Ectodermal cell (in vitro differentiated cells): ENCODE results near the gene IRF3.

ENCODE experiments used
- H3K27ac ChIP-seq: 2 replicates; pipeline ENCODE4 v1.7.0; 2013; ENCODE audit warnings: mild to moderate bottlenecking, low read depth, low read length; ENCODE audit not compliant: insufficient read depth, poor library complexity, severe bottlenecking
- H3K27me3 ChIP-seq: 2 replicates; pipeline ENCODE4 v1.7.0; 2013; ENCODE audit warnings: mild to moderate bottlenecking, low read length; ENCODE audit not compliant: insufficient read depth, control insufficient read depth, poor library complexity, severe bottlenecking
- H3K36me3 ChIP-seq: one replicate; pipeline ENCODE4 v1.7.0; 2013; ENCODE audit warnings: low read length; ENCODE audit not compliant: control insufficient read depth, insufficient read depth
- H3K4me1 ChIP-seq: one replicate; pipeline ENCODE4 v1.7.0; 2013; ENCODE audit warnings: low read length; ENCODE audit not compliant: control insufficient read depth, insufficient read depth
- H3K4me3 ChIP-seq: 2 replicates; pipeline ENCODE4 v1.7.0; 2013; ENCODE audit warnings: low read depth, low read length, control low read depth; ENCODE audit not compliant: insufficient read depth
- H3K9me3 ChIP-seq: 2 replicates; pipeline ENCODE4 v1.7.0; 2013; ENCODE audit warnings: mild to moderate bottlenecking, low read length, moderate library complexity; ENCODE audit not compliant: control insufficient read depth
- WGBS, 2 experiments: methylation state at CpG; one replicate each; pipeline ENCODE4 v1.1.7; 2013; ENCODE audit warnings: missing lambda C conversion rate in 2 of 2; 5-methylcytosine and 5-hydroxymethylcytosine counted together

IRF3 gene

DNA sequence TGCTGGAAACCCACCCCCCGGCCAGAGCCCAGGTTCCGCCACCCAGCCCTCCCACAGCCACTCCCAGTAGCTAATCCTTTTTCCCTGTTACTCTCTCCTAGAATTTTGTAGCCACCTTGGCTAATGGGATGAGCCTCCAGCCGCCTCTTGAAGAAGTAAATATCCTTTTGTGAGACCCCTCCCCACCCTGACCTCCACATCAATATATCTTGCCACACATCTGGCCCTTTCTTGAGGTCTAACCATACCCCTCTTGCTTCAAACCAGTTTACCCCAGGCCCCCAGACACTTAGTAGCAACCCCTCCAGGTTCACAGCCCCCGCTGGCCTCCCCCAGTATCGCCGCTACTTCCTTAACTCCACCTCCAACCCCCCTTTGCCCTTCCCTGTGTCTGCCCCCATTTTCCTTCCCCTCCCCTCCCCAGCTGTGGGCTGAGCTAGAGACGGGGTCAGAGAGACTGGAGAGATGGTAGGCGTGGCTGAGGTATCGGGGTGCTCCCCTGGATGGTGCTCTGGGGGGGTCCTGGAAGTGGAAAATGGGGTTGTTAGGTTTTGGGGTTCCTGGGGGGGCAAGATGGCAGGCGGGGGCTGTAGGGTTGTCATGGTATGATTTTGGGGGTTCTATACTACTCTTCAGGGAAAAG lies 14.2 kb upstream of the IRF3 start:
- Histone ChIP-seq H3K9me3 (no peaks in the 10 kb centered on the region), H3K4me1 (peaks cover 20% of the 10 kb centered on the region), H3K27ac (peak overlapping the region; percentile 76), H3K36me3 (peaks cover 28% of the 10 kb centered on the region), H3K4me3 (peak overlapping the region; percentile 31), H3K27me3 (no peaks in the 10 kb centered on the region)
- WGBS, 2 experiments = 41 to 52% methylated on average over 9 to 10 of the region's 10 CpGs

DNA sequence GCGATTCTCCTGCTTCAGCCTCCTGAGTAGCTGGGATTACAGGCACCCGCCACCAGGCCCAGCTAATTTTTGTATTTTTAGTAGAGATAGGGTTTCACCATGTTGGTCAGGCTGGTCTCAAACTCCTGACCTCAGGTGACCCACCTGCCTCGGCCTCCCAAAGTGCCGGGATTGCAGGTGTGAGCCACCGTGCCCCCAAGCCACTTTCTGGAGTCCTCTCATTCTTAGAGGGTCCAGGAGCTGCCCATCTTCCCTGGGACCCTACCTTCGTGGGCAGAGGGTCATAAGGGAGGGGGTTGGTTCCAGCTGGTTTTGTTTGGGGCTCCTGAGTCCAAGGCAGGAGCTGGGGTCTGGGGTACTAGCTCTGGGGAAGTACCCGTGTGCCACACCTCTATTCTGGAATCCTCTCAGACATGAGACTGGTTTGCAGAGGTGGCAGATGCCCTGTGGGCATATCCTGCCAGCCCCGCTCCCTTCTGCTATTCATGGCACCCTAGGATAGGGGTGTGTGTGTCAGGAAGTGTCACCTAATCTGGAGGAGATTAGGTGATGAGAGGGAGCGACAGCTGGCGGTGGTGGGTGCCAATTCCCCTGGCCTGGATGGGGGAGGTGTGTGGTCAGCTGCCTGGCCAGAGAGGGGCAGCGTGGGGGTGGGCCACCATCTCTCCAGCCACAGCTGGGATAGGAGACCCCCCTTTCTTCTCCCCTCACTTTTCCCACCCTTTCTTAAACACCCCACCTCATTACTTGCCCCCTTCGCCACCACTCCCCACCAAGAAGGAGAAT lies 13.5 kb upstream of the IRF3 start:
- Histone ChIP-seq H3K4me1 (peaks cover 20% of the 10 kb centered on the region), H3K36me3 (peaks cover 23% of the 10 kb centered on the region), H3K27ac (peak overlapping the region; percentile 76), H3K27me3 (no peaks in the 10 kb centered on the region), H3K4me3 (peak overlapping the region; percentile 31), H3K9me3 (no peaks in the 10 kb centered on the region)
- WGBS, 2 experiments = 74 to 78% methylated on average over 12 of the region's 12 CpGs

DNA sequence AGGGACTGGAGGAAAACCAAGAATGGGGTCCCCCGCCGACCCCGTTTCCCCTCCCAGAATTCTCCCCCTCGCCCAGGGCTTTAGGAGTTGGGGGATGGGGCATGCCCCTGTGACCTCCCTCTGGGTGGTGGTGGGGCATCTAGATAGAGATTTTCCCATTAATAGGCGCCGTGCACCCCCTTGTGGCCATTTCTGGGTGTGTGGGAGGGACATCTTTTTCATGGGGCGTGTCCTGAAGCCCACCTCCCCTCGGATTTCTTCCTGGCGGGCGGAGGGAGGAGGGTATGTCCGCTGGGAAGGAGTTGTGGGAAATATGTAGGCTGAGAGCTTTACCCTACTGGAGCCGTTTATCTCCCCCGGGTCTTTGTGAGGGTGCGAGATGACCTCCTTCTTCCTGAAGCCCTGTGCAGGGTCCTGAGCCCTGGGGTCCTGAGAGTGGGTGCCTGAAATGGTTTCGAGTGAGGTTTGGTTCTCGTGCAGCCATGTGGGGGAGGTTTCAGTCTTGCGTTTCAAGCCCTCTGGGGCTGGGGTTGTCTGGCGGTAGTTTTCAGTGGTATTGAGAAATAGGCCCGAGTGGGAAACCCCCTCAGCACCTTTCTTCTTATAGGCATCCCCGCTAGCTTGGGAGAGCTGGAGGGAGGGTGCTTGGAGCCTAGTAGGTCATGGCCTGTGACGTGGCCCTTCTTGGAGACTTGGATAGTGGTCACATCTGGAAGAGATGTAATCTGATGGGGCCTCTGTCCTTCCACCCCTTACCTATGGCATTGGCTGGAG lies 12.4 kb upstream of the IRF3 start:
- H3K27me3 ChIP-seq = no peaks in the 10 kb centered on the region
- H3K36me3 ChIP-seq = peaks cover 17% of the 10 kb centered on the region
- H3K4me1 ChIP-seq = peaks cover 20% of the 10 kb centered on the region
- WGBS, 2 experiments = 4 to 5% methylated on average over 21 of the region's 21 CpGs
- H3K9me3 ChIP-seq = no peaks in the 10 kb centered on the region
- peak overlapping the region; percentile 78 for H3K4me3 ChIP-seq
- peak overlapping the region; percentile 93 for H3K27ac ChIP-seq

DNA sequence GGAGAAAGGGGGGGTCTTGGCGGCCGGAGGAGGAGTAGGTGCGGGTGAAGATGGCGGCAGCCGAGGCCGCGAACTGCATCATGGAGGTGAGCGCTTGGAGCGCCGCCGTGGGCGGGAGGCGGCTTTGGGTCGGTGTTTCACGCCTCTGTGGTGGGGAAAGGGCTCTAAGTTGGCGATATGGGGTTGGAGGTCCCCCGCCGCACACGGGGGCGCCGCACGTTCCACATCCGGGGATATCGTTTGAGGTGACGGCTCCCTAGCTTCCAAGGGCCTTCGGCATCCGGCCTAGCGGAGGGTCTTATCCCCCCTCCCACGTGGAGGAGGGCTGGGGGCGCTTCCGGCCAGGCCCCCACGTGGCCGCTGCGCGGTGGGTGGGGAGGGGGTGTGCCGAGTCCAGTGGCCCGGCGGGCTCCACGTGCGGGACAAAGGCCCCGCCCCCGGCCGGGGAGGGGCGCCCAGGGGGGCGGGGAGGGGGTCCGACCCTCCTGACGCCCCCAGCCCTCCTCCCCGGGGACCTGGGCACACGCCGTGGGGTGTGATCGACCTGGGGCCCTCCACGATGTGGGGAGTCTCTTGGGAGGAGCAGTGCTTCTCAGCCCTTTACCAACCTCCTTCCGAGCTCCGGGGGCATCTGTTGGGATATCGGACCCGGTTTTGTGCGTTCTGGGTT lies 11.7 kb upstream of the IRF3 start, which contains the start of gene PRMT1:
Gene PRMT1 (plus strand): TSS at position 41 of the 670 bp plus-strand sequence. CDS start 10 bp downstream, at position 51.
- H3K36me3 ChIP-seq = peaks cover 16% of the 10 kb centered on the region
- no peaks in the 10 kb centered on the region for H3K27me3 ChIP-seq
- no peaks in the 10 kb centered on the region for H3K9me3 ChIP-seq
- WGBS, 2 experiments = 0% methylated on average over 57 of the region's 57 CpGs
- H3K4me3 ChIP-seq = peak within 1 kb of the TSS; percentile 78
- H3K4me1 ChIP-seq = peaks cover 20% of the 10 kb centered on the region
- peak within 1 kb of the TSS; percentile 99 for H3K27ac ChIP-seq

DNA sequence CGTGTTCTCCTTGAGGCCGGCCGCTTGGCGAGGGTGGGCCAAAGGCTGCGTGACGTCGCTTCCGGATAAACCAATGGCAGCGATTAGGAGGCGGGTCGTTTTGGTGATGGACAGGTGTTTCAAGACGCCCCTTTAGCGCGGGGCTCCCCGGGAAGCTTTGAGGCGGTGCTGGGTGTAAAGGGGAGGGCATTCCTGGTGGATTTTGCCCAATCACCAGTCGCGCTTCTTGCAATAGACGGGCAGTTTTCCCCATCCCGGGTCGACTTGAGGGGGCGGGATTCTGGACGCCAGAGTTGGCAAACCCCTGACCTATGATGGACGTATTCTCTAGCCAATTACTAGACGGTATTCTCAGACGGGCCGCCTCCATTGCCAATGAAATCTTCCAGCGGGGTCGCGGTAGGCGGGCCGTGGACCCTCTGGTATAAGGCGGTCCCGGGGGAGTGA lies 11.2 kb upstream of the IRF3 start:
- H3K27me3 ChIP-seq = no peaks in the 10 kb centered on the region
- WGBS, 2 experiments = 0 to 1% methylated on average over 34 of the region's 34 CpGs
- peaks cover 10% of the 10 kb centered on the region for H3K36me3 ChIP-seq
- H3K9me3 ChIP-seq = no peaks in the 10 kb centered on the region
- H3K4me1 ChIP-seq = peaks cover 24% of the 10 kb centered on the region
- peak overlapping the region; percentile 78 for H3K4me3 ChIP-seq
- H3K27ac ChIP-seq = peak overlapping the region; percentile 99

DNA sequence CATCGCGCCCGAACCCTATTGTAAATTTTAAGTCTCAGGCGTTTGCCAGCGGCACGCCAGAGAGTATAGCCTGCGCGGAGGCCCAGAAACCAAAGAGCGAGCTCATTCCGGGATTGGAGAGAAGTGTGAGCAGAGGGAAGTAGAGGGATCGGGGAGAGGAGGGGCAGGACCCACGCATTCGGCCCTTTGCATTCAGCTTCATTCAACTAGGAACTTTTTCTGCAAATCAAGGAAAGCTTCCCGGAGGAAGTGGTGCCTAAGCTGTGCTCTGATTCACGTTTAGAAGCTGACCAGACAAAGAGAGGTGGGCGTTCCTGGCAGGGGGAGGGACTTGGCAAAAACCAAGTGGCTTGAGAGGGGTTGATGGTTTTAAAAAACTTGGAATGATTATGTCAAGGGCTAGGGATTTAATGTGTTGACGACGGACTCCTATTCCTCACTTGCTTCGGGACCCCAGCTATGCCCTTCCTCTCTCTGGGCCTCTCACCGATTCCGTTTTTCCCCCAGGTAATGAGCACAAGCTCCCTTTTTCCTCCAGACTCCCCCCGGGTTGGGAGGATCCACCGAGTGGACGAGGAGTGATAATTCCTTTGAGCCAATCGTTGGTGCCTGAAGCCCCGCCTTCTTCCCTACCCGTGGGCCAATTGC lies 10.6 kb upstream of the IRF3 start:
- Histone ChIP-seq H3K4me1 (peaks cover 26% of the 10 kb centered on the region), H3K36me3 (peaks cover 8% of the 10 kb centered on the region), H3K27ac (peak overlapping the region; percentile 99), H3K9me3 (no peaks in the 10 kb centered on the region), H3K4me3 (peak overlapping the region; percentile 40), H3K27me3 (no peaks in the 10 kb centered on the region)
- 1% methylated on average over 27 of the region's 27 CpGs for WGBS, 2 experiments

DNA sequence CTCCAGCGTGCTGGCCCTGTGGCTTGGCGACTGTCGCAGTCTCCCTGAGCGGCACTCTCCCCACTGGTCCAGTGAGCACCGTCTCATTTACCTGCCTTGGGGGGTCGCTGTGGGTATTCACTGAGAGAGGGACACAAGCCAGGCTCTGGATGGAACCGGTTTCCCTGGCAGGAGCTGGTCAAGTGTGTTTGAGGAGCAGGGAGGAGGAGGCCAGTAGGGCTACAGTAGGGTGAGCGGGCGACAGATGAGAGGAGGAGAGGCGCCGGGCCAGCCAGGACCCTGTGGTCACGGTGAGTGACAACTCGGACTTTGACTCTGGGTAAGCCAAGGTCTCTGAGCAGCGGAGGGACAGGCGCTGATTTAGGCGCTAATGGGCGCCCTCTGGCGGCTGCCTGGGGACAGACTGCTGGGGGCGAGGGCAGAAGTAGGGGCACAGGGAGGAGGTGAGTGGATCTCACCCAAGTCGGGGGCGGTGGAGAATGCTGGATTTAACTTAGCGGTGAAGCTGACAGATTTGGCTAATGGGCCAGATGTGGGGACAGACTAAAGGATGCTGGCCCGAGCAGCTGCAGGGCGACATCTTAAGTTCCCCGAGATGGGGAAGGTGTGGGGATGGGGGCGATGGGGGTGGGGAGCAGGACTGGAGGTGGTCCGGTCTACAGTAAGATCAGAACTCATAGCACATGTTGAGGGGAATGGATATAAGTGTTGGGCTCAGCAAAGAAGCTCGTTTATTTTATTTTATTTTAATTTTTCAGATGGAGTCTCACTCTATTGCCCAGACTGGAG lies 6.7 kb upstream of the IRF3 start:
- Histone ChIP-seq H3K9me3 (no peaks in the 10 kb centered on the region), H3K36me3 (peaks cover 17% of the 10 kb centered on the region), H3K4me1 (peaks cover 6% of the 10 kb centered on the region), H3K4me3 (no peak overlapping the region), H3K27me3 (no peaks in the 10 kb centered on the region), H3K27ac (no peak overlapping the region)
- WGBS, 2 experiments = 31 to 33% methylated on average over 28 of the region's 28 CpGs

DNA sequence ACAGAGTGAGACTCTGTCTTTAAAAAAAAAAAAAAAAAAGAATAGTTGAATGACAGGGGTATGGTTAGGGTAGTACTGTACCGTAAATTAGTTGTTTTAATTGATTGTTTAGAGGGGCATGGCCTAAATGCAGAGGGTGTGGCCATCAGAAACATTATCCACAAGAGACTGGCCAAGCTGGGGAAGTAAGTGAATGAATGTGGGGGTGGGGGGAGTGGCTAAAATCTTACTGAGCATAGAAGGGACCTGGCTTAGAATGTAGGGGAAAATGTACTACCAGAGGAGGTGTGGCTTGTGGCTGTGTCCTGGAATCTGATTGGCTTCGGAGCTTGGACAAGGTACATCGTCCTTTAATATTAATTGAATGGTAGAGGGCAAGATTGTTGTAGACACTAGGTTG lies 3.9 kb upstream of the IRF3 start:
- Histone ChIP-seq H3K27ac (no peak overlapping the region), H3K4me3 (no peak overlapping the region), H3K27me3 (no peaks in the 10 kb centered on the region), H3K4me1 (peaks cover 13% of the 10 kb centered on the region), H3K36me3 (peaks cover 17% of the 10 kb centered on the region), H3K9me3 (no peaks in the 10 kb centered on the region)
- 95 to 98% methylated on average over 3 of the region's 3 CpGs for WGBS, 2 experiments

DNA sequence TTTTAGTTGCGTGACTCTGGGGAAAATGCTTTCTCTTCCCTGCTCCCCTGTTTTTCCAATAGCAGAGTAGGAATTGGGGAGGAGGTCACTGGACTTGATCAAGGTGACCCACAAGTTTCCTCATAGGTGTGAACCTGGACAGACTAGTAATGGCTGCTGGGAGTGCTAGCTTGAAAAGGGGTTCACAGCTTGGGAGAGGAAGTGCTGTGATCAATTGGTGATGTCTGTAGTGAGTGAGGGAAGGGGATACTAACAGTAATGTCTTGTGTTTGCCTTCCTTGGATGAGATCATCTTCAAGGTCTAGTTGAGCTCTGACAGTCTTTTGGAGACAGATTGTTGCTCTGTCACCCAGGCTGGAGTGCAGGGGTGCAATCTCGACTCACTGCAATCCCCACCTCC lies 1.8 kb upstream of the IRF3 start:
- H3K4me3 ChIP-seq = no peak overlapping the region
- no peaks in the 10 kb centered on the region for H3K9me3 ChIP-seq
- H3K27me3 ChIP-seq = no peaks in the 10 kb centered on the region
- H3K4me1 ChIP-seq = peaks cover 13% of the 10 kb centered on the region
- 89 to 94% methylated on average over 2 of the region's 2 CpGs for WGBS, 2 experiments
- H3K36me3 ChIP-seq = peaks cover 17% of the 10 kb centered on the region
- no peak overlapping the region for H3K27ac ChIP-seq
